ENCODE measurements around the gene NDUFA12.

DNA sequence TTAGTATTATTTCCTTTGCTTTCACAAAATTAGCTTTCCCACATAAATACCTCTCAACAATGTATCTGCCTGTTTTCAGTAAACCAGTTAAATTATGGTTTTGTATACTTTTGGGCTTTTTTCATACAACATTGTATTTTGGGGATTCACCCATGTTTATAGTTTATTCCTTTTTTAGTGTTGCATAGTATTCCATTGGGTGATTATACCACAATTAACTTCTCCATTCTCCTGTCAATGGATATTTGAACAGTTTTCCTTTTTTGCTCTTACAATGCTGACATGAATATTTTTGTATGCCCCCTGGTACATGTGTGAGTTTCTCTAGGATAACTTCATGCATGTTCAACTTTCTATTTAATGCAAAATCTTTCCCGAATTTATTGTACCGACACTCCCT is 12.6 kb upstream of the NDUFA12 start:
- TF ChIP-seq POLR2A (IDR thresholded peaks at IDR 0.05; ENCODE audit: low read depth, low read length) (no peak), RCOR1 (IDR thresholded peaks at IDR 0.05; ENCODE audit: insufficient replicate concordance, low read length) (no peak), RAD21 (IDR thresholded peaks at IDR 0.05; ENCODE audit: low read length) (no peak), SMC3 (IDR thresholded peaks at IDR 0.05; ENCODE audit: low read depth, low read length) (no peak), BHLHE40 (IDR thresholded peaks at IDR 0.05; ENCODE audit: low read depth, low read length) (no peak), MAZ (IDR thresholded peaks at IDR 0.05; ENCODE audit: borderline replicate concordance, low read depth, low read length) (no peak)
- TF ChIP-seq, protein P1, sequence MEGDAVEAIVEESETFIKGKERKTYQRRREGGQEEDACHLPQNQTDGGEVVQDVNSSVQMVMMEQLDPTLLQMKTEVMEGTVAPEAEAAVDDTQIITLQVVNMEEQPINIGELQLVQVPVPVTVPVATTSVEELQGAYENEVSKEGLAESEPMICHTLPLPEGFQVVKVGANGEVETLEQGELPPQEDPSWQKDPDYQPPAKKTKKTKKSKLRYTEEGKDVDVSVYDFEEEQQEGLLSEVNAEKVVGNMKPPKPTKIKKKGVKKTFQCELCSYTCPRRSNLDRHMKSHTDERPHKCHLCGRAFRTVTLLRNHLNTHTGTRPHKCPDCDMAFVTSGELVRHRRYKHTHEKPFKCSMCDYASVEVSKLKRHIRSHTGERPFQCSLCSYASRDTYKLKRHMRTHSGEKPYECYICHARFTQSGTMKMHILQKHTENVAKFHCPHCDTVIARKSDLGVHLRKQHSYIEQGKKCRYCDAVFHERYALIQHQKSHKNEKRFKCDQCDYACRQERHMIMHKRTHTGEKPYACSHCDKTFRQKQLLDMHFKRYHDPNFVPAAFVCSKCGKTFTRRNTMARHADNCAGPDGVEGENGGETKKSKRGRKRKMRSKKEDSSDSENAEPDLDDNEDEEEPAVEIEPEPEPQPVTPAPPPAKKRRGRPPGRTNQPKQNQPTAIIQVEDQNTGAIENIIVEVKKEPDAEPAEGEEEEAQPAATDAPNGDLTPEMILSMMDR (conservative IDR thresholded peaks at IDR 0.05; ENCODE audit: low read depth, low read length): no peak
- TF ChIP-seq, protein P2, sequence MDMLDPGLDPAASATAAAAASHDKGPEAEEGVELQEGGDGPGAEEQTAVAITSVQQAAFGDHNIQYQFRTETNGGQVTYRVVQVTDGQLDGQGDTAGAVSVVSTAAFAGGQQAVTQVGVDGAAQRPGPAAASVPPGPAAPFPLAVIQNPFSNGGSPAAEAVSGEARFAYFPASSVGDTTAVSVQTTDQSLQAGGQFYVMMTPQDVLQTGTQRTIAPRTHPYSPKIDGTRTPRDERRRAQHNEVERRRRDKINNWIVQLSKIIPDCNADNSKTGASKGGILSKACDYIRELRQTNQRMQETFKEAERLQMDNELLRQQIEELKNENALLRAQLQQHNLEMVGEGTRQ (IDR thresholded peaks at IDR 0.05; ENCODE audit: low read depth, low read length): no peak
